ENCODE data around the gene GTPBP2.

The GTPBP2 gene

GRCh38 chr6:43671801-43672690 lies 43.0 kb upstream of the GTPBP2 start (continued):
- no peak for TF ChIP-seq ZNF280D (tag by site-specific recombination; IDR thresholded peaks at IDR 0.05)
- TF ChIP-seq GLIS2 (tag by site-specific recombination; IDR thresholded peaks at IDR 0.05) = no peak
- no peak for TF ChIP-seq ZBTB21 (tag by site-specific recombination; IDR thresholded peaks at IDR 0.05)
- TF ChIP-seq KLF7 (tag by site-specific recombination; IDR thresholded peaks at IDR 0.05; ENCODE audit: borderline replicate concordance) = no peak
- TF ChIP-seq ZNF169 (tag by site-specific recombination; IDR thresholded peaks at IDR 0.05) = no peak
- TF ChIP-seq ZNF510 (tag by site-specific recombination; IDR thresholded peaks at IDR 0.05; ENCODE audit: insufficient replicate concordance) = no peak
- TF ChIP-seq SP3 (tag by site-specific recombination; IDR thresholded peaks at IDR 0.05) = no peak
- no peak for TF ChIP-seq ZNF175 (tag by site-specific recombination; IDR thresholded peaks at IDR 0.05)

GRCh38 chr6:43671011-43671800 lies 42.1 kb upstream of the GTPBP2 start:
- ChIA-PET POLR2A (interaction anchor here (1.1 to 1.4 kb wide), 2 partner anchors 35 to 42 kb away, joined by 3 to 5 read pairs; partner anchors contain the start of gene GTPBP2), CTCF (interaction anchor here (0.6 to 7.2 kb wide), 10 partner anchors 10 to 408 kb away, joined by 3 to 101 read pairs (median 30); partner anchors contain the start of genes MRPS18A and VEGFA)
- H3K4me1 ChIP-seq (ENCODE audit: control insufficient read depth, insufficient read depth, low read length) = peaks cover 3% of the 10 kb centered on the region; the same call in 1 of the 2 replicates
- H3K4me3 ChIP-seq (ENCODE audit: low read depth, low read length) = no peak overlapping the region
- H3K27ac ChIP-seq (ENCODE audit: extremely low read depth, low read depth, low read length) = no peak overlapping the region
- H3K36me3 ChIP-seq (ENCODE audit: control insufficient read depth in 2 of 2, insufficient read depth in 1 of 2, low read length in 2 of 2) = peaks cover 3 to 58% of the 10 kb centered on the region in 2 experiments; a peak in 2 of 3 replicates
- no peaks in the 10 kb centered on the region for H3K9me3 ChIP-seq (ENCODE audit: control insufficient read depth, insufficient read depth, low read depth, low read length)
- TF ChIP-seq MEIS1 (CRISPR knock-in tag; IDR thresholded peaks at IDR 0.05; ENCODE audit: borderline replicate concordance) (no peak), ZIC2 (tag by site-specific recombination; IDR thresholded peaks at IDR 0.05) (peak; percentile 29; the same call in 1 of the 2 replicates)

GRCh38 chr6:43670623-43670986 lies 41.5 kb upstream of the GTPBP2 start:
- ChIA-PET POLR2A (interaction anchor here (0.5 to 4.6 kb wide), 7 partner anchors 13 to 429 kb away, joined by 3 to 36 read pairs (median 5); partner anchors contain the start of genes GTPBP2, MRPS18A and VEGFA), CTCF (interaction anchor here (0.6 to 7.2 kb wide), 12 partner anchors 10 to 409 kb away, joined by 3 to 101 read pairs (median 8); partner anchors contain the start of genes MRPS18A and VEGFA)
- TF ChIP-seq ZEB2 (tag by site-specific recombination; IDR thresholded peaks at IDR 0.05) (no peak), ZNF37A (tag by site-specific recombination; IDR thresholded peaks at IDR 0.05) (no peak), ZNF621 (tag by site-specific recombination; IDR thresholded peaks at IDR 0.05) (no peak), ZBTB10 (tag by site-specific recombination; IDR thresholded peaks at IDR 0.05) (no peak), ZXDB (tag by site-specific recombination; IDR thresholded peaks at IDR 0.05) (no peak)
- H3K4me3 ChIP-seq (ENCODE audit: low read depth, low read length) = no peak overlapping the region
- no peak overlapping the region for H3K27ac ChIP-seq (ENCODE audit: extremely low read depth, low read depth, low read length)
- no peaks in the 10 kb centered on the region for H3K9me3 ChIP-seq (ENCODE audit: control insufficient read depth, insufficient read depth, low read depth, low read length)
- peaks cover 3% of the 10 kb centered on the region; the same call in 1 of the 2 replicates for H3K4me1 ChIP-seq (ENCODE audit: control insufficient read depth, insufficient read depth, low read length)
- H3K36me3 ChIP-seq (ENCODE audit: control insufficient read depth in 2 of 2, insufficient read depth in 1 of 2, low read length in 2 of 2) = peaks cover 3 to 52% of the 10 kb centered on the region in 2 experiments; a peak in 2 of 3 replicates
